Type B pancreatic cell (in vitro differentiated cells): ENCODE results near the gene ADARB2. TPM values are rescaled to one million over a fixed set of nuclear protein-coding genes. Genes with fewer than 3 reads are reported as not detected.

Source experiments
- DNase-seq: peaks from one replicate; pipeline ENCODE4 v3.0.0; 2021; ENCODE audit warnings: mixed read lengths; ENCODE audit not compliant: unreplicated experiment; ENCODE audit errors: extremely low spot score
- H3K27ac Mint-ChIP-seq: 2 replicates; pipeline ENCODE4 v1.8.0; 2021; ENCODE audit warnings: mild to moderate bottlenecking, mixed read lengths
- H3K27me3 Mint-ChIP-seq: 2 replicates; pipeline ENCODE4 v1.8.0; 2021; ENCODE audit warnings: mixed read lengths
- H3K36me3 Mint-ChIP-seq: 2 replicates; pipeline ENCODE4 v1.8.0; 2021; ENCODE audit warnings: mixed read lengths
- H3K4me1 Mint-ChIP-seq: one replicate; pipeline ENCODE4 v1.8.0; 2021; ENCODE audit warnings: mixed read lengths; ENCODE audit not compliant: unreplicated experiment
- H3K4me3 Mint-ChIP-seq: 2 replicates; pipeline ENCODE4 v1.8.0; 2021; ENCODE audit warnings: mild to moderate bottlenecking, mixed read lengths
- H3K9me3 Mint-ChIP-seq: 2 replicates; pipeline ENCODE4 v1.8.0; 2021; ENCODE audit warnings: mixed read lengths
- total RNA-seq: library from RNA; stranded (reverse); gene quantifications from 2 replicates; pipeline ENCODE4 v1.2.1, GENCODE V29; 2021; ENCODE audit warnings: low replicate concordance
- TF ChIP-seq, protein P1 (sequence below): fragments of 200-600 bp; sonication (generic); conservative IDR thresholded peaks from 2 replicates; pipeline ENCODE4 v1.5.0; 2021; ENCODE audit warnings: antibody characterized with exemption, mild to moderate bottlenecking

ADARB2 gene
- total RNA-seq, 1 donor from 2014 or later = 4.9 TPM

DNA sequence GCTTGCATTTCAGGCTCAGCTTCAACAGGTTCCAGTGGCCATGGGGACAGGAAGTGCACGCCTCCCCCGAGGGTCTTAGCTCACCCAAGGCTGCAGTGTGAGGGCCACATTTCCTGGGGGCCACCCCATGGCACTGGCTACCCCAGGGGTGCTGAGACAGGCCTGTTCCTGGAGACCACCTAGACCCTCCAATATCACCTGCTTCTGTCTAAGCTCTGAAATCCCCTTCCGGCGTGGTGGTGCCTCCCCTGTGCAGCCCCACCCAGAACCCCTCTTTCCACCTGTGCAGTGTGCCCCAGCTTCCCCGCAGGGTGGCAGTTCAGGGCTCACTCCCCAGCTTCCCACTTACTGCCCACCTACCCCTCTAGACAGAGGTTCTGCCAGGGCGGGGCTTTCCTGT is 83.1 kb downstream of the ADARB2 start:
- peak; percentile 31 for DNase-seq
- Mint-ChIP-seq H3K27ac (no peak overlapping the region), H3K36me3 (no peaks in the 10 kb centered on the region), H3K9me3 (no peaks in the 10 kb centered on the region), H3K4me3 (no peak overlapping the region), H3K4me1 (no peaks in the 10 kb centered on the region), H3K27me3 (peaks cover 32% of the 10 kb centered on the region)
- TF ChIP-seq, protein P1, sequence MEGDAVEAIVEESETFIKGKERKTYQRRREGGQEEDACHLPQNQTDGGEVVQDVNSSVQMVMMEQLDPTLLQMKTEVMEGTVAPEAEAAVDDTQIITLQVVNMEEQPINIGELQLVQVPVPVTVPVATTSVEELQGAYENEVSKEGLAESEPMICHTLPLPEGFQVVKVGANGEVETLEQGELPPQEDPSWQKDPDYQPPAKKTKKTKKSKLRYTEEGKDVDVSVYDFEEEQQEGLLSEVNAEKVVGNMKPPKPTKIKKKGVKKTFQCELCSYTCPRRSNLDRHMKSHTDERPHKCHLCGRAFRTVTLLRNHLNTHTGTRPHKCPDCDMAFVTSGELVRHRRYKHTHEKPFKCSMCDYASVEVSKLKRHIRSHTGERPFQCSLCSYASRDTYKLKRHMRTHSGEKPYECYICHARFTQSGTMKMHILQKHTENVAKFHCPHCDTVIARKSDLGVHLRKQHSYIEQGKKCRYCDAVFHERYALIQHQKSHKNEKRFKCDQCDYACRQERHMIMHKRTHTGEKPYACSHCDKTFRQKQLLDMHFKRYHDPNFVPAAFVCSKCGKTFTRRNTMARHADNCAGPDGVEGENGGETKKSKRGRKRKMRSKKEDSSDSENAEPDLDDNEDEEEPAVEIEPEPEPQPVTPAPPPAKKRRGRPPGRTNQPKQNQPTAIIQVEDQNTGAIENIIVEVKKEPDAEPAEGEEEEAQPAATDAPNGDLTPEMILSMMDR = no peak

- no peak overlapping the region for H3K27ac Mint-ChIP-seq
- H3K4me3 Mint-ChIP-seq = no peak overlapping the region
- no peaks in the 10 kb centered on the region for H3K4me1 Mint-ChIP-seq
- DNase-seq = peak; percentile 56
- peaks cover 31% of the 10 kb centered on the region for H3K27me3 Mint-ChIP-seq
- no peaks in the 10 kb centered on the region for H3K36me3 Mint-ChIP-seq
- no peaks in the 10 kb centered on the region for H3K9me3 Mint-ChIP-seq
- TF ChIP-seq, protein P1 = no peak
Measured at GRCh38 chr10:1653321-1653720, 84.0 kb downstream of the ADARB2 start.

DNA sequence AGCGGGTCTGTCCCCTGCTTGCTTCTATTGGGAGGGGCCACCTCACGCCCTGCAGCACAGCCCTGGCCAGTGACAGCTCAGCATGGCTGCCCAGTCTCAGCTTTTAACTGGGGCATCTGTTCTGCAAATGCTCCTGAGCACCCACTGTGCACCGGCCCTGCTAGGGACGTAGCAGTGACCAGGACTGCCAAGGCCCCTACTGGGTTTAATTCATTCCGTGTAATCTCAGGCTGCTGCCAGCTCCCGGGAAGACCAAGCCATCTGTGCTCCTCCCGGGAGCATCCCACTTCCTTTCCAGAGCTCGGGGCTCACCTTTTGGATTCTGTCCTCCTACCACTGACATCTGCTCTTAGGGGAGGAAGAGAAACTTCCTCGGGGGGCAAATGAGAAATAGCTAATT is 85.2 kb downstream of the ADARB2 start:
- Mint-ChIP-seq H3K4me1 (no peaks in the 10 kb centered on the region), H3K36me3 (no peaks in the 10 kb centered on the region), H3K27ac (no peak overlapping the region), H3K27me3 (peaks cover 25% of the 10 kb centered on the region), H3K9me3 (no peaks in the 10 kb centered on the region), H3K4me3 (no peak overlapping the region)
- TF ChIP-seq, protein P1 = no peak
- peak; percentile 49 for DNase-seq

DNA sequence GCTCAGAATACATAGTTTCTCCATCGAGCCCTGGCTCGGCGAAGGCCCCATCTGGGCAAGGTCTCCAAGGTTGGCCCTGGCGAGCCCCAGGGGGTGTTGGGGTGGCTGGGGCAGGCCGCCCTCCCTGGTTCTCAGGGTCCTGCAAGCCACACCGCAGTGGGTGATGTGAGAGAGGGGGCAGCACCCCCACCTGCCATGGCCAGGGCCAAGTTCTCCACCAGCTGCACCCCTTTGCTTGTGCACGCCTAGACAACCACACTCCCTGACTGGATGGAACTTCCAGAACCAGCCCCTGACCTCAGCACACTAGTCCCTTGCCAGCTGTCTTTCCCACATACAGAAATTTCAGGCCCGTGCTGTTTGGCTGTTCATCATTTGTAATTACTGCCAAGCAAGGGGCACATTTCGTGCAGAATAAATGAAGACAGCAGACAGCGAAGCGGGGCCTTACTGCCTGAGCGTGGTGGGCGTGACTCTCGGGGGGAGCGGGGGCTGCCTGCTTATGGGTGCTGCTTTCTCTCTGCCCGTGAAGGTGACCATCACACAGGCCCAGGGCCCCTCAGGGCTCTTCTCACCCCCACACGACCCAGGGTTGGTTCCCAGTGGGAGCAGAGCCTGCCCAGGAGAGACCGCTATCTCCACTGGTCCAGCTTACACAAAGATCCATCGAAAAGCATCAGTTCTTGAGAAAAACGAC is 85.9 kb downstream of the ADARB2 start:
- DNase-seq = peak; percentile 67
- Mint-ChIP-seq H3K27ac (no peak overlapping the region), H3K4me1 (no peaks in the 10 kb centered on the region), H3K27me3 (peaks cover 26% of the 10 kb centered on the region), H3K4me3 (no peak overlapping the region), H3K9me3 (no peaks in the 10 kb centered on the region), H3K36me3 (no peaks in the 10 kb centered on the region)
- TF ChIP-seq, protein P1 = no peak

GRCh38 chr10:1650542-1651269 is 86.6 kb downstream of the ADARB2 start:
- Mint-ChIP-seq H3K27me3 (peaks cover 25% of the 10 kb centered on the region), H3K4me1 (no peaks in the 10 kb centered on the region), H3K27ac (no peak overlapping the region), H3K4me3 (no peak overlapping the region), H3K9me3 (no peaks in the 10 kb centered on the region), H3K36me3 (no peaks in the 10 kb centered on the region)
- peak; percentile 54 for DNase-seq
- TF ChIP-seq, protein P1 = no peak
